ENCODE results near the gene HES5.
A peak's percentile ranks its signal among the peaks of the same experiment; 100 is the strongest.

HES5 gene

DNA sequence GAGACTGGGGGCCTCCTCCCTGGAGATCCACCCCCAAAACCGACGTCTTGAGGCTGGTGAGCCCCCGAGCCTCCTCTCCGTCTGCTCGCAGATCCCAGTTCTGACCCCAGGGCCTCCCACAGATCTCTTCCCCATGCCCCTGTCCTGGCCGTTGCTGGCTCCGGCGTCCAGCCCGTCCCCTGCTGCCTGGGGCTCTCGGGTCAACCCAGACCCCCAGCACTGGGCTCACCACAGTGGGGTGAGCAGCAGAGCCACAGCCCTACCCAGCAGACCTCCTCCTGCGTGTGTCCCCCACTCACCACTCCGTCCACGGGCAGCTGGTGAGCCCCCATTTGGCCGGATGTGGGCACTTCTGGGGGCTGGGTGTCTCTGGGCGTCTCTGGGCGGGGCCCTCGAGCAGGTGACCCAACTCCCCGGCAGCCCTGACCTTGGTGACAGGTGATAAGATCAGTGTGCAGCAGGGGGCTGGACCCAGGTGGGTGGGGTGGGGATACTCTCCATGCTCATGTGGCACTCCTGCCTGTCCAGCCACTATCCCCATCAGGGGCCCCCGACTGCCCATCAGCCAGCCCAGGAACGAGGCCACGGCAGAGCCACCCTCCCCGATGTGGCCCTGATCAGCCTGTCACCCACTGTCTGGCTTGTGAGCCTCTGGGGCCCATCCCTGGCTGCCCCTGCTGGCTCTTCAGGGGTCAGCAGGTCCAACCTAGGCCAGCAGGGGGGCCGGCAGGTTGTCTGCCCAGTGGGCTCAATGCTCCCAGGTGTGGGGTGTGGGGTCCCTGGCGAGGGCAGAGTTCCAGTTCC lies 26.8 kb upstream of the HES5 start:
- TF ChIP-seq, protein P1, sequence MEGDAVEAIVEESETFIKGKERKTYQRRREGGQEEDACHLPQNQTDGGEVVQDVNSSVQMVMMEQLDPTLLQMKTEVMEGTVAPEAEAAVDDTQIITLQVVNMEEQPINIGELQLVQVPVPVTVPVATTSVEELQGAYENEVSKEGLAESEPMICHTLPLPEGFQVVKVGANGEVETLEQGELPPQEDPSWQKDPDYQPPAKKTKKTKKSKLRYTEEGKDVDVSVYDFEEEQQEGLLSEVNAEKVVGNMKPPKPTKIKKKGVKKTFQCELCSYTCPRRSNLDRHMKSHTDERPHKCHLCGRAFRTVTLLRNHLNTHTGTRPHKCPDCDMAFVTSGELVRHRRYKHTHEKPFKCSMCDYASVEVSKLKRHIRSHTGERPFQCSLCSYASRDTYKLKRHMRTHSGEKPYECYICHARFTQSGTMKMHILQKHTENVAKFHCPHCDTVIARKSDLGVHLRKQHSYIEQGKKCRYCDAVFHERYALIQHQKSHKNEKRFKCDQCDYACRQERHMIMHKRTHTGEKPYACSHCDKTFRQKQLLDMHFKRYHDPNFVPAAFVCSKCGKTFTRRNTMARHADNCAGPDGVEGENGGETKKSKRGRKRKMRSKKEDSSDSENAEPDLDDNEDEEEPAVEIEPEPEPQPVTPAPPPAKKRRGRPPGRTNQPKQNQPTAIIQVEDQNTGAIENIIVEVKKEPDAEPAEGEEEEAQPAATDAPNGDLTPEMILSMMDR (IDR thresholded peaks at IDR 0.05; ENCODE audit: poor library complexity, severe bottlenecking): peak; percentile 8
- peak; percentile 24 for ATAC-seq (ENCODE audit: low read depth)
- H3K4me1 ChIP-seq (ENCODE audit: insufficient read depth, poor library complexity, severe bottlenecking): peaks cover 5% of the 10 kb centered on the region
- H3K27me3 ChIP-seq (ENCODE audit: insufficient read depth, poor library complexity, severe bottlenecking): no peaks in the 10 kb centered on the region
- peak overlapping the region; percentile 35 for H3K4me3 ChIP-seq (ENCODE audit: severe bottlenecking)
- H3K36me3 ChIP-seq (ENCODE audit: low read depth): no peaks in the 10 kb centered on the region
- H3K27ac ChIP-seq (ENCODE audit: poor library complexity, severe bottlenecking): peak overlapping the region; percentile 38
- H3K9me3 ChIP-seq (ENCODE audit: severe bottlenecking): no peaks in the 10 kb centered on the region
- no peak for DNase-seq (ENCODE audit: low spot score)

DNA sequence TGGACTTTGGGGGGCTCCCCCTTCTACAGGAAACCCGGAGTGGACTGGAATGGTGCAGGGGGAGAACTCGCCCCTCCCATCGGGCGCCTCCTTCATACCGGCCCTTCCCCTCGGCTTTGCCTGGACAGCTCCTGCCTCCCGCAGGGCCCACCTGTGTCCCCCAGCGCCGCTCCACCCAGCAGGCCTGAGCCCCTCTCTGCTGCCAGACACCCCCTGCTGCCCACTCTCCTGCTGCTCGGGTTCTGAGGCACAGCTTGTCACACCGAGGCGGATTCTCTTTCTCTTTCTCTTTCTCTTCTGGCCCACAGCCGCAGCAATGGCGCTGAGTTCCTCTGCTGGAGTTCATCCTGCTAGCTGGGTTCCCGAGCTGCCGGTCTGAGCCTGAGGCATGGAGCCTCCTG lies 26.2 kb upstream of the HES5 start, which contains the start of gene TNFRSF14:
TNFRSF14 (plus strand) TSS at position 95 of the 401 bp plus-strand sequence; CDS start at position 389, 294 bp downstream.
- H3K4me3 ChIP-seq (ENCODE audit: severe bottlenecking): peak within 1 kb of the TSS; percentile 35
- H3K27me3 ChIP-seq (ENCODE audit: insufficient read depth, poor library complexity, severe bottlenecking): no peaks in the 10 kb centered on the region
- H3K9me3 ChIP-seq (ENCODE audit: severe bottlenecking): no peaks in the 10 kb centered on the region
- peak; percentile 52 for ATAC-seq (ENCODE audit: low read depth)
- H3K27ac ChIP-seq (ENCODE audit: poor library complexity, severe bottlenecking): peak within 1 kb of the TSS; percentile 38
- H3K36me3 ChIP-seq (ENCODE audit: low read depth): no peaks in the 10 kb centered on the region
- TF ChIP-seq, protein P1 (IDR thresholded peaks at IDR 0.05; ENCODE audit: poor library complexity, severe bottlenecking): no peak
- peaks cover 5% of the 10 kb centered on the region for H3K4me1 ChIP-seq (ENCODE audit: insufficient read depth, poor library complexity, severe bottlenecking)
- no peak for DNase-seq (ENCODE audit: low spot score)

DNA sequence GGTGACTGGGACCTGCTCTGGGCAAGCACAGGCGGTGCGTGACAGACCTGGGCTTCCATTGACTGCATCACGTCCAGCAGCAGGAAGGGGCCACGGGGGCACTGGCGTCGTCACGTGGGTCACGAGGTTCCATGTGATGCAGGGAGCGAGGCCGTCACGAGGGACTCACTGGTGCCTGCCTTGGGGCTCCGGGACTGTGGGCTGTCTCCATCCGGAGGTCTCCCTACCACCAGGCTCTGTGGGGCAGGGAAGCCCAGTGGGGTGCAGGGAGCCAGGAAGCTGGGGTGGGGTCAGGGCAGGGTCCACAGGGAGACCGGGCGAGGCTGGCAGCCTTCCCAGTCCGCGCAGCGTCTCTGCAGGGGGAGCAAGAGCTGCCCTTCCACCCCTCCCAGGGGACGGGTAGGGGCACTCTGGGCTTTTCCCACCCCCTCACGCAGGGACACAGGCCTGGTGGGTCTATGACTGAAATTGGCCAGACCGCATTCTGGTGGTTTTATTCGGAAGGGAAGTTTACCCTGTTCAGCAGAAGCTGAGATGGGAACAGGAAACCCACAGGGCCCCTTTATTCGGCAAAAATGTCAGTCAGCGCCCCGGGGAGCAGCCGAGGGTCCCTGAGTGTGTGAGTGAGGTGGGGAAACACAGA lies 25.7 kb upstream of the HES5 start:
- H3K4me1 ChIP-seq (ENCODE audit: insufficient read depth, poor library complexity, severe bottlenecking): peaks cover 5% of the 10 kb centered on the region
- ATAC-seq (ENCODE audit: low read depth) (peak; percentile 5), DNase-seq (ENCODE audit: low spot score) (no peak)
- H3K9me3 ChIP-seq (ENCODE audit: severe bottlenecking): no peaks in the 10 kb centered on the region
- peak overlapping the region; percentile 38 for H3K27ac ChIP-seq (ENCODE audit: poor library complexity, severe bottlenecking)
- peak overlapping the region; percentile 35 for H3K4me3 ChIP-seq (ENCODE audit: severe bottlenecking)
- no peaks in the 10 kb centered on the region for H3K36me3 ChIP-seq (ENCODE audit: low read depth)
- no peaks in the 10 kb centered on the region for H3K27me3 ChIP-seq (ENCODE audit: insufficient read depth, poor library complexity, severe bottlenecking)
- TF ChIP-seq, protein P1 (IDR thresholded peaks at IDR 0.05; ENCODE audit: poor library complexity, severe bottlenecking): no peak

DNA sequence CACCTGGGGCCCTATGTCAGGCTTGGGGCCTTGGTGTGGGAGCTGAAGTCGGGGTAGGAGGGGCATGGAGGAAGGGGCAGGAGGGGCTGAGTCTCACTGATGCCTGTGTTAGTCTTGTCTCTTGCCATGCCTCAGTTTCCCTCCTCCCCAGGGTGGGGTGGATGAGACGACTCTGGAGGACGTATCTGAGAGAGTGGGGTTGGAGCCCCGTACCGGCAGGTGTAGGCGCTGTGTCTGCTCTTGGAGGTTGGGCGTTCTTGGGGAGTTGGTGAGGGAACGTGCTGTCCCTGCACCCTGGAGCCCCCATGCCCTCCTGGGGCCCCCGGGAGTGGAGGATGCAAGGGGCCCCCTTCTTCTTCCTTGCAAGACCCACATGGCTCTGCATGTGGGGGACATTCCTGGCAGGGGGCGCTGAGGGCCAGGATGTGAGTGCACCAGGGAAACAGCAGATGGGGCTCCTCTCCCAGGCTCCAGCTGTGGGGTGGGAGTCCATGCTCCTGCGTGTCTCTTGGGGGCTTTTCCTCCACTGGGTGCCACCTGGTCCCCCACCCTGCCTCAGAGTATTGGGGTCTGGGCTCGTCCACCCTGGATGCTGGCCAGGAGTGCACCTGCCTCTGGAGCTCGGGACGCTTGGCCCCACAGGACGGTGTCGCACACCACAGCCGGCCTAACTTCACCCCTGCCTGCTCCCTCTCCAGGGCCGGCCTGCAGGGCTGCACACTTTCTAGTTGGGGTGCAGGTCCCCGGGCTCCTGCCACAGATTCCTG lies 24.7 kb upstream of the HES5 start:
- TF ChIP-seq, protein P1 (IDR thresholded peaks at IDR 0.05; ENCODE audit: poor library complexity, severe bottlenecking): peak; percentile 36
- no peak overlapping the region for H3K27ac ChIP-seq (ENCODE audit: poor library complexity, severe bottlenecking)
- no peaks in the 10 kb centered on the region for H3K9me3 ChIP-seq (ENCODE audit: severe bottlenecking)
- H3K27me3 ChIP-seq (ENCODE audit: insufficient read depth, poor library complexity, severe bottlenecking): no peaks in the 10 kb centered on the region
- ATAC-seq (ENCODE audit: low read depth): no peak
- H3K36me3 ChIP-seq (ENCODE audit: low read depth): no peaks in the 10 kb centered on the region
- no peak for DNase-seq (ENCODE audit: low spot score)
- H3K4me3 ChIP-seq (ENCODE audit: severe bottlenecking): no peak overlapping the region
- peaks cover 5% of the 10 kb centered on the region for H3K4me1 ChIP-seq (ENCODE audit: insufficient read depth, poor library complexity, severe bottlenecking)

Data from RWPE2 (cell line).